CD4-positive, alpha-beta T cell (primary cell): ENCODE data around the gene ZNF438. TPM values are rescaled to one million over a fixed set of nuclear protein-coding genes. Genes with fewer than 3 reads are reported as not detected.

Experiments used
- ATAC-seq: fragments of 200-7000 bp; cut with Tn5 transposase; one replicate; pipeline ENCODE4 v1.10.0; 2022; ENCODE audit warnings: mild to moderate bottlenecking; ENCODE audit not compliant: poor library complexity
- CTCF ChIA-PET: fragments of 350-600 bp; sonication (Branson Sonifier 250); formaldehyde crosslinking; loops from one replicate; lab custom pipeline; 2021; ENCODE audit warnings: antibody characterized with exemption, inconsistent platforms; lab: Charles Lee
- POLR2A ChIA-PET: fragments of 350-600 bp; sonication (Branson Sonifier 250); formaldehyde crosslinking; loops from one replicate; lab custom pipeline; 2021; ENCODE audit warnings: antibody characterized with exemption, inconsistent platforms; lab: Charles Lee
- DNase-seq, 14 experiments: peaks; one replicate each; pipeline ENCODE4 v3.0.0-alpha.2; 2013 to 2020; ENCODE audit warnings: mixed read lengths in 2 of 14
- H3K27ac ChIP-seq, 2 donors: one replicate each; pipeline versions ENCODE4 v1.5.1 to v1.7.0; 2013; ENCODE audit warnings: low read length in 2 of 2, low read depth in 1 of 2, mild to moderate bottlenecking in 1 of 2
- H3K27me3 ChIP-seq, 2 experiments: 1 replicate in 1 of 2; 2 replicates in 1 of 2; pipeline versions ENCODE4 v1.6.1 to v1.7.0; 2013; ENCODE audit warnings: low read length in 2 of 2, control low read depth in 1 of 2, mild to moderate bottlenecking in 1 of 2, moderate library complexity in 1 of 2; ENCODE audit not compliant: insufficient read depth in 2 of 2, control insufficient read depth in 1 of 2
- H3K36me3 ChIP-seq: one replicate; pipeline ENCODE4 v1.6.1; 2013; ENCODE audit warnings: low read length, control low read depth; ENCODE audit not compliant: insufficient read depth
- H3K4me1 ChIP-seq: one replicate; pipeline ENCODE4 v1.6.1; 2013; ENCODE audit warnings: low read length, control low read depth; ENCODE audit not compliant: insufficient read depth
- H3K4me3 ChIP-seq: one replicate; pipeline ENCODE4 v1.5.1; 2013; ENCODE audit warnings: mild to moderate bottlenecking, low read length, moderate library complexity
- H3K9me3 ChIP-seq, 2 experiments: 1 replicate in 1 of 2; 2 replicates in 1 of 2; pipeline versions ENCODE4 v1.6.1 to v1.7.0; 2013; ENCODE audit warnings: low read length in 2 of 2, mild to moderate bottlenecking in 2 of 2, control low read depth in 1 of 2, moderate library complexity in 1 of 2; ENCODE audit not compliant: control insufficient read depth in 1 of 2, insufficient read depth in 1 of 2
- H3K27ac Mint-ChIP-seq: one replicate; pipeline ENCODE4 v1.8.0; 2020; ENCODE audit warnings: mixed read lengths
- H3K27me3 Mint-ChIP-seq: one replicate; pipeline ENCODE4 v1.8.0; 2021; ENCODE audit warnings: mixed read lengths
- H3K36me3 Mint-ChIP-seq: one replicate; pipeline ENCODE4 v1.8.0; 2021; ENCODE audit warnings: low read depth, mixed read lengths
- H3K4me1 Mint-ChIP-seq: one replicate; pipeline ENCODE4 v1.8.0; 2021; ENCODE audit warnings: low read depth, mixed read lengths
- H3K4me3 Mint-ChIP-seq: one replicate; pipeline ENCODE4 v1.8.0; 2020; ENCODE audit warnings: mild to moderate bottlenecking, mixed read lengths
- H3K9me3 Mint-ChIP-seq: one replicate; pipeline ENCODE4 v1.8.0; 2020; ENCODE audit warnings: mixed read lengths
- intact Hi-C, 2 experiments: fragments of 100-400 bp; cut with DNase I in 1 of 2; cut with micrococcal nuclease in 1 of 2; formaldehyde crosslinking; loops; one replicate each; pipeline versions ENCODE4 v1.15.1 to v1.9.0; 2023 to 2025; cut with DNase I, micrococcal nuclease
- total RNA-seq, 174 experiments: library from RNA in 2 of 174; stranded (reverse) in 2 of 174; gene quantifications; one replicate each; pipeline ENCODE4 v1.2.3 and lab custom pipeline; 2021 to 2026
- TF ChIP-seq, protein P1 (sequence below): fragments of 200-600 bp; IDR thresholded peaks from one replicate; pipeline ENCODE4 v1.8.0; 2022; ENCODE audit warnings: antibody characterized with exemption, mild to moderate bottlenecking

Gene ZNF438
- total RNA-seq, 2 experiments from 2014 or later = 1.9 to 2.0 TPM

GRCh38 chr10:31055573-31056251 lies 24.0 kb upstream of the ZNF438 start:
- intact Hi-C loops = no loop called here
- Histone ChIP-seq H3K9me3 (peaks cover 0 to 8% of the 10 kb centered on the region in 2 experiments), H3K4me3 (no peak overlapping the region), H3K36me3 (no peaks in the 10 kb centered on the region), H3K27me3 (peaks cover 0 to 3% of the 10 kb centered on the region in 2 experiments), H3K27ac (no peak overlapping the region), H3K4me1 (no peaks in the 10 kb centered on the region)
- Mint-ChIP-seq H3K27ac (no peak overlapping the region), H3K9me3 (no peaks in the 10 kb centered on the region), H3K4me1 (no peaks in the 10 kb centered on the region), H3K4me3 (no peak overlapping the region), H3K36me3 (no peaks in the 10 kb centered on the region), H3K27me3 (no peaks in the 10 kb centered on the region)
- ChIA-PET POLR2A (interaction anchor here (1.2 kb wide), 1 partner anchor 23 kb away, joined by 3 read pairs; no protein-coding TSS in a partner anchor), CTCF (no interaction called here)
- DNase-seq (no peak), ATAC-seq (no peak)
- TF ChIP-seq, protein P1, sequence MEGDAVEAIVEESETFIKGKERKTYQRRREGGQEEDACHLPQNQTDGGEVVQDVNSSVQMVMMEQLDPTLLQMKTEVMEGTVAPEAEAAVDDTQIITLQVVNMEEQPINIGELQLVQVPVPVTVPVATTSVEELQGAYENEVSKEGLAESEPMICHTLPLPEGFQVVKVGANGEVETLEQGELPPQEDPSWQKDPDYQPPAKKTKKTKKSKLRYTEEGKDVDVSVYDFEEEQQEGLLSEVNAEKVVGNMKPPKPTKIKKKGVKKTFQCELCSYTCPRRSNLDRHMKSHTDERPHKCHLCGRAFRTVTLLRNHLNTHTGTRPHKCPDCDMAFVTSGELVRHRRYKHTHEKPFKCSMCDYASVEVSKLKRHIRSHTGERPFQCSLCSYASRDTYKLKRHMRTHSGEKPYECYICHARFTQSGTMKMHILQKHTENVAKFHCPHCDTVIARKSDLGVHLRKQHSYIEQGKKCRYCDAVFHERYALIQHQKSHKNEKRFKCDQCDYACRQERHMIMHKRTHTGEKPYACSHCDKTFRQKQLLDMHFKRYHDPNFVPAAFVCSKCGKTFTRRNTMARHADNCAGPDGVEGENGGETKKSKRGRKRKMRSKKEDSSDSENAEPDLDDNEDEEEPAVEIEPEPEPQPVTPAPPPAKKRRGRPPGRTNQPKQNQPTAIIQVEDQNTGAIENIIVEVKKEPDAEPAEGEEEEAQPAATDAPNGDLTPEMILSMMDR = no peak

GRCh38 chr10:31051703-31052102 lies 20.0 kb upstream of the ZNF438 start:
- TF ChIP-seq, protein P1 = no peak
- DNase-seq = no peak
- H3K27ac Mint-ChIP-seq = no peak overlapping the region
- H3K36me3 Mint-ChIP-seq = no peaks in the 10 kb centered on the region
- no peak overlapping the region for H3K4me3 Mint-ChIP-seq
- no peak overlapping the region for H3K4me3 ChIP-seq
- peaks cover 6% of the 10 kb centered on the region for H3K27me3 Mint-ChIP-seq
- no peaks in the 10 kb centered on the region for H3K9me3 Mint-ChIP-seq
- H3K4me1 Mint-ChIP-seq = no peaks in the 10 kb centered on the region
- no peak for ATAC-seq
- H3K27ac ChIP-seq = no peak overlapping the region
- intact Hi-C loops = no loop called here
- H3K27me3 ChIP-seq = peaks cover 0 to 3% of the 10 kb centered on the region in 2 experiments
- H3K4me1 ChIP-seq = no peaks in the 10 kb centered on the region
- ChIA-PET CTCF (no interaction called here), POLR2A (no interaction called here)
- no peaks in the 10 kb centered on the region for H3K36me3 ChIP-seq
- H3K9me3 ChIP-seq = peaks cover 0 to 8% of the 10 kb centered on the region in 2 experiments

GRCh38 chr10:31042670-31043069 lies 11.0 kb upstream of the ZNF438 start:
- intact Hi-C loops = no loop called here
- no peak for ATAC-seq
- no peaks in the 10 kb centered on the region for H3K4me1 Mint-ChIP-seq
- Histone ChIP-seq H3K4me3 (no peak overlapping the region), H3K4me1 (no peaks in the 10 kb centered on the region), H3K36me3 (no peaks in the 10 kb centered on the region), H3K9me3 (no peaks in the 10 kb centered on the region), H3K27me3 (no peaks in the 10 kb centered on the region), H3K27ac (no peak overlapping the region)
- ChIA-PET CTCF (no interaction called here), POLR2A (no interaction called here)
- H3K27me3 Mint-ChIP-seq = no peaks in the 10 kb centered on the region
- no peaks in the 10 kb centered on the region for H3K36me3 Mint-ChIP-seq
- TF ChIP-seq, protein P1 = no peak
- no peak overlapping the region for H3K4me3 Mint-ChIP-seq
- H3K9me3 Mint-ChIP-seq = no peaks in the 10 kb centered on the region
- DNase-seq = no peak
- no peak overlapping the region for H3K27ac Mint-ChIP-seq
